Gastroesophageal sphincter (tissue), 4 donors: ENCODE measurements around the gene CRABP2. TPM values are rescaled to one million over a fixed set of nuclear protein-coding genes. Genes with fewer than 3 reads are reported as not detected.

ENCODE experiments used
- ATAC-seq: fragments of 150-250 bp; one replicate; pipeline ENCODE4 v1.9.1; 2016; ENCODE audit warnings: mild to moderate bottlenecking, moderate library complexity
- H3K27ac ChIP-seq, 4 donors: fragments of 200-600 bp; sonication (generic) in 3 of 4; 1 replicate in 3 of 4; 2 replicates in 1 of 4; pipeline ENCODE4 v1.5.1; 2016 to 2019
- H3K27me3 ChIP-seq: fragments of 200-600 bp; sonication (generic); one replicate; pipeline ENCODE4 v1.5.1; 2019
- H3K36me3 ChIP-seq, 2 donors: fragments of 200-600 bp; sonication (generic); one replicate each; pipeline ENCODE4 v1.5.1; 2019; ENCODE audit warnings: control low read depth in 1 of 2
- H3K4me1 ChIP-seq, 3 donors: fragments of 200-600 bp; sonication (generic); 1 replicate in 2 of 3; 2 replicates in 1 of 3; pipeline ENCODE4 v1.5.1; 2016 to 2019; ENCODE audit warnings: control low read depth in 2 of 3
- H3K4me3 ChIP-seq, 2 donors: fragments of 200-600 bp; sonication (generic); one replicate each; pipeline ENCODE4 v1.5.1; 2019; ENCODE audit warnings: mild to moderate bottlenecking in 1 of 2, moderate library complexity in 1 of 2
- H3K9me3 ChIP-seq, 3 donors: fragments of 200-600 bp; sonication (generic); one replicate each; pipeline ENCODE4 v1.5.1; 2017 to 2019; ENCODE audit warnings: control low read depth in 2 of 3
- CTCF ChIP-seq, 4 experiments: fragments of 200-600 bp in 2 of 4; fragments of 450-650 bp in 2 of 4; sonication (generic) in 1 of 4; IDR thresholded peaks; one replicate each; pipeline ENCODE4 v1.5.1; 2017 to 2019; ENCODE audit warnings: antibody characterized with exemption in 4 of 4, mild to moderate bottlenecking in 2 of 4, moderate library complexity in 2 of 4
- EP300 ChIP-seq: sonication (generic); formaldehyde crosslinking; IDR thresholded peaks from one replicate; pipeline ENCODE4 v1.6.1; 2017; ENCODE audit warnings: antibody characterized with exemption, mild to moderate bottlenecking
- POLR2A ChIP-seq, 2 donors: fragments of 450-650 bp; IDR thresholded peaks; one replicate each; pipeline ENCODE4 v1.6.1; 2017; ENCODE audit warnings: antibody characterized with exemption in 2 of 2, mild to moderate bottlenecking in 2 of 2, moderate library complexity in 1 of 2
- POLR2AphosphoS5 ChIP-seq: sonication (generic); formaldehyde crosslinking; IDR thresholded peaks from one replicate; pipeline ENCODE4 v1.6.1; 2017; ENCODE audit warnings: antibody characterized with exemption
- WGBS, 2 donors: methylation state at CpG; one replicate each; pipeline ENCODE4 v1.1.5; 2018; ENCODE audit warnings: low coverage in 1 of 2; 5-methylcytosine and 5-hydroxymethylcytosine counted together
- total RNA-seq, 4 donors: library from RNA; depleted of rRNA; stranded (reverse); fragments of >200 nt; gene quantifications; one replicate each; pipeline ENCODE4 v1.1.0, GENCODE V29; 2016

The CRABP2 gene
- total RNA-seq, 4 donors from 2014 or later = 0.54 to 36.7 (median 6.0) TPM

- Histone ChIP-seq H3K36me3 (peaks cover 0 to 21% of the 10 kb centered on the region in 2 donors), H3K4me1 (peaks cover 0 to 81% (median 50%) of the 10 kb centered on the region in 3 donors), H3K27me3 (peaks cover 4% of the 10 kb centered on the region), H3K4me3 (no peak overlapping the region), H3K9me3 (no peaks in the 10 kb centered on the region), H3K27ac (peak overlapping the region in 3 of 4 donors; percentile 81 to 87 (median 84))
- 36 to 62% methylated on average over 2 to 3 of the region's 5 CpGs for WGBS, 2 donors
- no peak for ATAC-seq
- TF ChIP-seq CTCF (IDR thresholded peaks at IDR 0.05) = no peak
- TF ChIP-seq EP300 = no peak
- TF ChIP-seq POLR2AphosphoS5 = no peak
- TF ChIP-seq POLR2A (IDR thresholded peaks at IDR 0.05) = no peak
These were observed 35.6 kb downstream of the CRABP2 start for GRCh38 chr1:156669794-156670193.

DNA sequence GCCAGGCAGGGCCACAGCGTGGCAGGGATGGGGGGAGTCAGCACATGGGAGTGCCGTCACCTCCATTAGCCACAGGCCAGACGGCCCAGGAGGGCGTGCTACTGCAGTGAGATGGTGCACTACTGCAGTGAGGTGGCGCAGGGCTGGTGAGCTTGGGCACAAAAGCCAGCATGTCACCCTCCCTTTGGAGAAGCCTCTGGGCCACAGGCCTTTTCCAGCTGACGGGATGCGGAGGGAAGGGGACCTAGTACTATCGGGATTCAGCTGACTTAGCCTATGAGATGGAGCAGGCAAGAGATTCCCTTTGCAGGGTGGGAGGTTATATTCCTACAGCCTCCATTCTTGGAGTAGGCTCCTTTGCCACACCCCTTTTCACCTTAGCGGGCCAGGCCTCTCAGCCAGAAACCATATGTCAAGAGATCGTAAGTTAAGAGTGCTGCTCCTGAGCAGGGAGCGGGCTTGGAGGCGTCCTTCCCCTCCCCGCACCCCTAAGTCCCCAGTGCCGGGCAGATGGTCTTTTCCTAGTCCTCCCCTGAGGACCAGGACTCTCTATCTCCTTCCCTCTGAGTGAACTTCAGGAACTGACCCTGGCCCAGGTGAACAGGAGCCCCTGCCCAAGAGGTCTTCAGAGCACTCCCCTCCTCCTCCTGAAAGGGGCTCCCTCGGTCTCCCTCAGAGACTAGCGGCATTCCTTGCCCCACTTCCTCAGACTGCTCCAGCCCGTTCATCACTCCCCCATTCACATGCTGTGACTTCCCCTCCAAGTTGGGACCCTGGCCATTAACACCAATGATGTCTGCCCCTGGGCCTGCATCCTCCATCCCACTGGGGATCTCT lies 36.4 kb downstream of the CRABP2 start:
- Histone ChIP-seq H3K4me3 (no peak overlapping the region), H3K36me3 (peaks cover 0 to 21% of the 10 kb centered on the region in 2 donors), H3K27ac (peak overlapping the region in 3 of 4 donors; percentile 81 to 87 (median 84)), H3K9me3 (no peaks in the 10 kb centered on the region), H3K27me3 (no peaks in the 10 kb centered on the region), H3K4me1 (peaks cover 2 to 81% (median 56%) of the 10 kb centered on the region in 3 donors)
- TF ChIP-seq CTCF (IDR thresholded peaks at IDR 0.05) (no peak), POLR2A (IDR thresholded peaks at IDR 0.05) (no peak), EP300 (no peak), POLR2AphosphoS5 (no peak)
- WGBS, 2 donors = 60 to 67% methylated on average over 3 to 9 of the region's 17 CpGs
- ATAC-seq = no peak

DNA sequence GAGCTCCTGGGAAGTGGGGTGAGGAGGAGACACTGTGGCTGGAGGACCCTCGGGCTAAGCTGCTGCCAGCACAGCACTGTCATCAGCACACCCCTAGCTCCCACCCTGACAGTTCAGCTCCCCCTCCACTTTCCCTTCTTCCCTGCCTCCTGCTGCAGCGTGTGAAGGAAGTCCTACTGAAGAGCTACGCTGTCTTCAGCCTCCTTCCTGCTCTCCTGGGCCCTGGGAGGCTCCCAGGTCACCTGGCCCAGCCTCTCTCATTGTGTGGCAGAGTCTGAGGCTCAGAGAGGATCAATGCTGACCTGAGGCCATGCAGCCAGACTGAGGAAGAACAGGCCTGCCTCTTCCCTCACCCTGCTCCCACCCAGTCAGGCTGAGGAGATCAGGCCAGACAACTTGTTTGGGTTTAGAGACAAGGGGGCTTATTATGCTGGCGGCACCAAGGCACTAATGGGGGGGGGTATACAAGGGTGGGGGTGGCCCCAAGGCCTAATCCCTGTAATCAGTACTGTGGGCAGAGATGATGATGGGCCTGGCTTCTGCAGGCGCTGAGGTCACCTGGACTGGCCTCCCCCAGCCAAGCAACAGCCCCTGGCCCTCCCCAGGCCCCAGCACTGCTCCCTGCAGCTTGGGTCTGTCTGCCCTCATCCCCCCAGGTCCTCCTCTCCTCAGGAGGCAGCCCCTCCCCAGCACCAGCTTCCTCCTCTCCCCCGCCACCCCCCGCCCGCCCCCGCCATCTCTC lies 37.2 kb downstream of the CRABP2 start:
- WGBS, 2 donors = 0 to 40% methylated on average over 1 of the region's 9 CpGs
- H3K4me1 ChIP-seq = peaks cover 2 to 81% (median 61%) of the 10 kb centered on the region in 3 donors
- H3K27ac ChIP-seq = peak overlapping the region; percentile 62 to 87 (median 82)
- H3K36me3 ChIP-seq = peaks cover 0 to 14% of the 10 kb centered on the region in 2 donors
- no peaks in the 10 kb centered on the region for H3K27me3 ChIP-seq
- no peak for TF ChIP-seq CTCF (IDR thresholded peaks at IDR 0.05)
- no peak for TF ChIP-seq POLR2AphosphoS5
- no peak for TF ChIP-seq EP300
- TF ChIP-seq POLR2A (IDR thresholded peaks at IDR 0.05) = no peak
- no peaks in the 10 kb centered on the region for H3K9me3 ChIP-seq
- no peak for ATAC-seq
- no peak overlapping the region for H3K4me3 ChIP-seq

DNA sequence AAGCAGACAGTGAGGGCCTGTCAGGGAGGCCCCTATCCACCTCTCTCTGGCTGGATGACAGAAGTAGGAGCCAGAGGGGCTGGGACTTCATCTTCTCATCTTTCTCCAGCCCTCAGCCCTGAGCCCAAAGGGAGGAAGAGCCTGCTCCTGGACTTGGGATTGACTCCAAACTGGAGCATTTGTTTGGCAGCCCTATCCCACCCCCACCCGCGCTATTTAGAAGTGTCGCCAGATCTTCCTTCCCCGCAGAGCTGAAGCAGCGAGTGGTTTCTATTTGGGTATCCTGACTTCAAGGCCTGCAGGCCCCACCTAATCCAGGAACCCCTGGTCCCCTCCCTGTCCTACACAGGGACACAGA lies 37.8 kb downstream of the CRABP2 start:
- H3K4me3 ChIP-seq = no peak overlapping the region
- H3K27ac ChIP-seq = peak overlapping the region; percentile 62 to 87 (median 82)
- H3K27me3 ChIP-seq = no peaks in the 10 kb centered on the region
- ATAC-seq = peak; percentile 45
- H3K9me3 ChIP-seq = no peaks in the 10 kb centered on the region
- H3K4me1 ChIP-seq = peaks cover 2 to 86% (median 66%) of the 10 kb centered on the region in 3 donors
- WGBS, 2 donors = 0% methylated on average over 4 of the region's 5 CpGs; no CpG with 5 or more reads in 1 of the 2 donors
- peaks cover 0 to 8% of the 10 kb centered on the region in 2 donors for H3K36me3 ChIP-seq
- TF ChIP-seq POLR2A (IDR thresholded peaks at IDR 0.05) (no peak), POLR2AphosphoS5 (peak; percentile 8)

- TF ChIP-seq EP300 (no peak), POLR2A (IDR thresholded peaks at IDR 0.05) (no peak), CTCF (IDR thresholded peaks at IDR 0.05) (no peak), POLR2AphosphoS5 (no peak)
- Histone ChIP-seq H3K27me3 (no peaks in the 10 kb centered on the region), H3K9me3 (no peaks in the 10 kb centered on the region), H3K27ac (peak overlapping the region; percentile 62 to 87 (median 82)), H3K4me1 (peaks cover 2 to 92% (median 72%) of the 10 kb centered on the region in 3 donors), H3K36me3 (peaks cover 0 to 3% of the 10 kb centered on the region in 2 donors), H3K4me3 (no peak overlapping the region)
- ATAC-seq = peak; percentile 10
- WGBS, 2 donors = 76 to 100% methylated on average over 2 to 7 of the region's 9 CpGs
These were observed 38.3 kb downstream of the CRABP2 start for GRCh38 chr1:156666862-156667609.
